Sciatic nerve (tissue), 2 donors: ENCODE data around the gene PRAMEF17. TPM values are rescaled to one million over a fixed set of nuclear protein-coding genes. Genes with fewer than 3 reads are reported as not detected.
"Not testable (repeated sequence)": the region's sequence is repeated elsewhere in the genome, so short reads cannot be mapped to it uniquely, and the experiment has no call there.

ENCODE experiments used
- ATAC-seq: fragments of 200-7000 bp; cut with Tn5 transposase; one replicate; pipeline ENCODE4 v1.9.1; 2020; ENCODE audit warnings: mild to moderate bottlenecking, moderate library complexity
- DNase-seq: peaks from one replicate; pipeline ENCODE4 v3.0.0-alpha.2; 2020; ENCODE audit warnings: low spot score
- intact Hi-C: fragments of 100-400 bp; cut with DNase I; formaldehyde crosslinking; loops from one replicate; pipeline ENCODE4 v1.14.2; 2022
- total RNA-seq: library from RNA; stranded (reverse); fragmentation: NEBNext Ultra II Directional; extraction: Animal tissue kit (Norgen Biotek cat#: 25700); gene quantifications from one replicate; pipeline ENCODE4 v1.2.1, GENCODE V29; 2021
- donor health status: DM: no; HTN: no; CAD: no.
- donor health status: DM: no; HTN: no; CAD: no.

PRAMEF17 gene
- total RNA-seq, 1 donor from 2014 or later = not detected

- intact Hi-C loops = no loop called here
- DNase-seq (no peak), ATAC-seq (no peak)
Observed at GRCh38 chr1:13435458-13435857, 46.0 kb downstream of the PRAMEF17 start.

- ATAC-seq, DNase-seq, intact Hi-C loops: not testable (repeated sequence)
Observed at GRCh38 chr1:13439104-13439783, 49.8 kb downstream of the PRAMEF17 start.

Other genes with a start within 250 kb of the PRAMEF17 start
- gene PRAMEF26, start 233.6 kb upstream of the PRAMEF17 start, total RNA-seq = not detected
- not detected for gene HNRNPCL4, start 224.0 kb upstream of the PRAMEF17 start, total RNA-seq
- not detected for gene PRAMEF9, start 217.8 kb upstream of the PRAMEF17 start, total RNA-seq
- not detected for gene PRAMEF13, start 188.2 kb upstream of the PRAMEF17 start, total RNA-seq
- not detected for gene PRAMEF18, start 163.5 kb upstream of the PRAMEF17 start, total RNA-seq
- not detected for gene PRAMEF5, start 135.4 kb upstream of the PRAMEF17 start, total RNA-seq
- not detected for gene PRAMEF8, start 104.5 kb upstream of the PRAMEF17 start, total RNA-seq
- not detected for gene PRAMEF33, start 86.1 kb upstream of the PRAMEF17 start, total RNA-seq
- not detected for gene PRAMEF15, start 74.1 kb upstream of the PRAMEF17 start, total RNA-seq
- gene PRAMEF14, start 42.5 kb upstream of the PRAMEF17 start, total RNA-seq = not detected
- gene PRAMEF19, start 17.7 kb upstream of the PRAMEF17 start, total RNA-seq = not detected
- gene PRAMEF20, start 20.8 kb downstream of the PRAMEF17 start, total RNA-seq = not detected
- not detected for gene LRRC38, start 124.4 kb downstream of the PRAMEF17 start, total RNA-seq
- gene PDPN, start 194.2 kb downstream of the PRAMEF17 start, total RNA-seq = 22.7 TPM